GM21723 (cell line): ENCODE results near the gene EPHB6.

ENCODE experiments used
- ATAC-seq: cut with Tn5 transposase; IDR thresholded peaks from one replicate; pipeline ENCODE4 v1.9.1; 2021; ENCODE audit warnings: mild to moderate bottlenecking, moderate library complexity; ENCODE audit not compliant: unreplicated experiment

Gene EPHB6

GRCh38 chr7:142876991-142877910 is 22.4 kb downstream of the EPHB6 start:
- ATAC-seq: no peak

DNA sequence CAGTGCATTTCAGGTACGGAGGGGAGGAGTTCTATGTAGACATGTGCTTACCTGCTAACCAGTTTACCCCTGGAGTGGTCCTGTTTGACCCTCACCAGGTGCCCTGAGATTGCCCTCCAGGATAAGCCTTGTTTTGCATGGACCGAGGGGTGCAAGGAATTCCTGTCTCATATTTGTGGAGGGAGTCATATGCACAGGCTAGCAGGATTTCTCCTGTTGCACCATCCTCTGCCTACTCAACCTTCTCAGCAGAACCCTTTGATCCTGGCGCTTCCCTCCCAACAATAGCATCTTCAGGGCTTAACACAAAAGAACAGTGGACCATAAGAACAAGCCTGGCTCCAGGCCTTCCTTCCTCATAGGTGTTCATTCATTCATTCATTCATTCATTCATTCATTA is 23.4 kb downstream of the EPHB6 start:
- no peak for ATAC-seq

DNA sequence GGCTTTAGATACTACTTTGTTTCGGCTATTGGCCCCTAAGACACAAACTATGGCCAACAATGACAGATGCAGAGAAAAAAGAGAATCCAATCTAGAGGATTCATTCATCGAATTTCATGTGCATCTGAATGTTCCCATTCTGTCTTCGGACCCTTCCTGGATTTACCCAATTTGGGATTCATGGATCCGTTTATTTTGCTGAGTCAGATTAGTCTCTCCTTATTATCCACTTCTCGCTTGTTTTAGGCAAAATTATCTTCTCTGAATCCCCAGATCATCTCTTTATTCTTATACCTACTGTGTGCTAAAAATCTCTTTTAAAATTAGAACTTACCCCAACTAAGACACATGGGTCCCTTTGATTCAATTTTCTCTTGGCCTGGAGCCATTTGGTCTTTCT is 24.2 kb downstream of the EPHB6 start:
- ATAC-seq: no peak

- ATAC-seq: peak; percentile 63
Measured at GRCh38 chr7:142880876-142881505, 26.1 kb downstream of the EPHB6 start.

DNA sequence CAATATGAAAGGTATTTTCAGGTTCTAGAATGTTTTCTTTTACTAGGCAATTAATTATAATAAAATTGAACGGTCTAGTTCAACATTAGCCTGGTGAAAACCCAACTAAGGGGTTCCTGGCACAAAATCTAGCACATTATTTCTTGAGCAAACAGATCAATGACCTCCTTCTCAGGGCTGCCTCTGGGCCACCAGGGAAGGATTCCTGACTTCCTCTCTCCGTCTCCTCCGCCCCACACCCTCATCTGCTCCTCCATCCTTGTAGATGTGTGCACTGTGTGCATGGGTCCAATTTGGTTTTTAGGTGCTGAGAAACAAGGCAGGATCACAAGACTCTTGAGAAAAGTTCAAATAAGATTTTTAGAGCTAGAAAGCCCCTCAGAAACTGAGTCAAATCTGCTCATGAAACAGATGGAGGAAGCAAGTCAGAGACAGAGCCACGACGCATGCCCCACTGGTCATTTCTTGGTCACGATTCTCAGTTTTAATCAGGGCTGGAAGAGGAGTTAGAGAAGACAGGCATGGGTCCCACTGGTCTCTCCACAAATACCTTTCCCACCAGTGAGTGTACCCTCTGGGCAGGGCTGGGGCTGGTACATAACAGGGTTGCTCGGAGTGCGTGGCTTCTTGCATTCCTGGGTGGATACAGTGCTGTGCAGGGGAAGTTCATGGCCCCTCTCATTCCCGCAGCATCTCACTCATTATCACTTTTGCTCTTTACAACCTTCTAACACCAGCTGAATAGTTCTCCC is 26.9 kb downstream of the EPHB6 start:
- no peak for ATAC-seq

GRCh38 chr7:142882338-142882678 is 27.4 kb downstream of the EPHB6 start:
- ATAC-seq: no peak

GRCh38 chr7:142883145-142883544 is 28.3 kb downstream of the EPHB6 start:
- ATAC-seq: no peak

DNA sequence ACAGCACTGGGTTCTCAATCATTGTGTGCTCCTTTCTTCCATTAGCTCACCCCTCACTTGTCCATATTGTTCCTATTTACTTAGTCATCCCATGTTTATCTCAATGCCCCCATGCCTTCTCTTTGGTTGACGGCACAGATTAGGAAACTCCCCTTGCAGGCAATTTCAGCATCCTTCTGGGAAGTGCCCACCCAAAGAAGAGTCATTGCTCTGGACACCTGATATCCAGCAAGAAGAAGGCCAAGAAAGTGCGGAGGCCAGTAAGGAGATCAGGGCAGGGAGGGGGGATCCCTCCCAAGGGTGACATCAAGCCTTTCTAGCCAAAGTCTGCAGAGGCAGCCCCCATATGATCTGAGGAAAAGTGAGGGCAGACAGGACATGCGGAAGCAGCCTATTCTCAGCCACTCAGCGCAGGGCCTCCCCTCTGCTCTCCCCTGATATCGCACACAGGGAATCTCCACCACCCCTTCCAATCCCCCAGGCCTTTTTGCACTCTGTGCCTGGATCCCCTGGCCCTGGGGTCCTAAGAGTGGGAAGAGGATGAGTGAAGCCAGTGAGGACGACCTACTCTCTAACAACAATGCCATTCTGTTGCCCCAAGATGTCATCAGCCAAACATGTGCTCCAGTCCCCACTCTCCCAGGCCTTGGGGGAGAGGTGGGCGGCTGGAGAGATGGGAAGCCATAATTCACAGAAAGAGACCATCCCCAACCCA is 28.9 kb downstream of the EPHB6 start:
- ATAC-seq: no peak

DNA sequence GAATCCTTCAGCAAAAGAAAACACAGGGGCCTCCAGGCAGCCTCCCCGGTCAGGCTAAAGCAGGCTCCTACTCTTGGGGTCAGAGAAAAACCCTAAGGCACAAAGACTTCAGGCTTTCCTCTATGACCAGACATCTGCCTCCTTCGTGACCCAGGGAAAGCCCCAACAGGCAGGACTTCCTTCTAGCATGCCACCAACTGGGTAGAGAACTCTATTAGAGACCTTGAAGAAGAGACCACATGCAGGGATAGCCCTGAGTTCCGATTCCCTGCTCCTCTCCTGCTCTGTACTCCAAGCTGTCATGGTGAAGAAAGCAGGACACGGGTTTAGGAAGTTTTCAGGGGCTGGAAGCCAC is 29.4 kb downstream of the EPHB6 start:
- ATAC-seq: no peak

- ATAC-seq: no peak
Measured at GRCh38 chr7:142885311-142886230, 30.7 kb downstream of the EPHB6 start, which contains the start of gene TRPV6. Gene TRPV6, minus strand, starts transcription at chr7:142885745.

- ATAC-seq: no peak
Measured at GRCh38 chr7:142886866-142887265, 32.0 kb downstream of the EPHB6 start.

DNA sequence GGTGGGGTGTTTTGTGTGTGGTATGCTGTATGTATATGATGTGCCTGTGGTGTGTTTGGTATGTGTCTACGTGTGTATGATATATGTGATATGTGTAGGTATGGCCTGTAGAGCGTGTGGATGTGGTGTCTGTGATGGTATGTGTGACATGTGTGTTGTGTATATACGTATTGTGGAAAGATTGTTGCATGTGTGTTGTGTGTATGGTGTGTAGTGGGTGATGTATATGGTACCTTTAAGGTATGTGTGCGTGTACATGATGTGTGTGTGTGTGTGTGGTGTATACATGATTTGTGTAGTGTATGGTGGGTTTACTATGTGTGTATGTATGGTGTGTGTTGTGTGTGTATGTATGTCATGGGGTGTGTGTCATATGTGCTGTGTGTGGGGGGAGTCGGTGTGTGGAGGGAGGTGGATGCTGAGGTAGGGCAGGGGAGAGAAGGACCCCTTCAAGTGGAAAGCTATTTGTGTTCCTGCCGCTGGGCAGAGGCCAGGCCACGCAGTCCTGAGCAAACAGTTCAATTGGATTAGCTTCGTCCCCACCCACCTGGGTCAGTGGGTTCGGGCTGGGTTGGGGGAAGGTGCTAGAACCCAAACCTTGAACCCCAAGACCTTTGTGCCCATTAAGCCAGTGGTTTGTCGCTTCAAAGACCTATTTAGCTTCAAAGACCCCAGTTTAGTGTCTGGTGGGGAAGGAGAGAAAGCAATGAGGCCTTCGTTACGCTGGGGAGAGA is 32.6 kb downstream of the EPHB6 start:
- ATAC-seq: no peak

DNA sequence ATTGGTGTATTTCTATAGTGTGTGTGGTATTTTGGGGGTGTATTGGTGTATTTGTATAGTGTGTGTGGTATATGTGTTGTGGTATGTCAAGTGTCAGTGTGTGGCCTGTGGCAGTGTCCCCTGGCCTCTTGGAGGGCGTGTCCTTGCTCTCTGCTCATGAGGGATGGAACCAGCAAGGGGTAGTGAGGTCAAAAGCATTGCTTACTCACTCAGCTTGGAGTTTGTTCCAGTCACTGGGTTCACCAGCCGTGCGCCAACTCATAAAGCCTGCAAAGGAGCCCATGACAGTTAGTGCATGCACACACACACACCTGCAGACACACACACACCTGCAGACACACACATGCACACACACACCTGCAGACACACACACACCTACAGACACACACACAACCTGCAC is 34.9 kb downstream of the EPHB6 start:
- no peak for ATAC-seq

GRCh38 chr7:142890874-142891485 is 36.1 kb downstream of the EPHB6 start:
- no peak for ATAC-seq

DNA sequence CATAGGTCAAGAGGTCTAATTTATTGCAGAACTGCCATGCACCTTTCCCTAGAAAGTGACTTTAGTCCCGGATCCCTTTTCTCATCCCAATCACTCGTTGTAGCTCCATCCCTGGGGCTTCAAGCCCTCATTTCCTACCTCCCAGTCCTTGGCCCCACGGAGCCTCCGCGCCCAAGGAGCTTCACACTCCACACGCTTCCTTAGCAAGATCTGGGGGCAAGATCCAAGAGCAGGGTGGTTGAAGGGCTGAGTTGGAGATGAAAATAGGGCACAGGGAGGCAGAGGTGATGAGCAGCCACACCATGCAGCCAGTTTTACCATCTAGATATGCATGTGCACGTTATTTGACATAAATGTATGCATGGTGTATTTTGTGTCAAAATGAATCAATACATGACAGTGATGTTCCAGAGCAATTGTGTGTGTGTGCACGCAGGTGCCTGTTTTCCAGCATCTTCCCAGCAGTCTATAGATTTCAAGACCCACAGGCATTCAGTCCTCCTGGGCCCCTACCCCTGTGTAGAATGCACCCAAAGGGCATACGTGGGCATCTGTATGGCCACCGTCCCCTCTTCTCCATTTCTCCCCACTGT is 36.7 kb downstream of the EPHB6 start:
- ATAC-seq: no peak

DNA sequence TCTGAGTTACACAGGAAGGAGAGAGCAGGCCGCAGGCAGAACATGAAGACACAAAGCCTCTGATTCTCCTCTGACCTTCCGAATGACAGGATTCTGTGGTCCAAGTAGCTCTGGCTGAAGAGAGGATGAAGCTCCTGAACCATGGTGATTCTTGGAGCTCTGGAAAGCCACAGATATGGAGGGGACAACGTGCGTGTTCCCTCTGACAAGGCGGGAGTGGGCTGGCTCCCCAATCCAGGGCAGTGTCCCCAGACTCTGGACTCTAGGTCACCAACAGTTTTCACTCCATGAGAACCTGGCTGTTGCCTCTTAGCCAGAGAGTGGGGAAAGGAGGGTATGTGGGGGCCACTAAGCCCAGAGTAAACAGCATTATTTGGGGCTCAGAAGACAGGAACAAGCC is 38.1 kb downstream of the EPHB6 start:
- ATAC-seq: no peak

DNA sequence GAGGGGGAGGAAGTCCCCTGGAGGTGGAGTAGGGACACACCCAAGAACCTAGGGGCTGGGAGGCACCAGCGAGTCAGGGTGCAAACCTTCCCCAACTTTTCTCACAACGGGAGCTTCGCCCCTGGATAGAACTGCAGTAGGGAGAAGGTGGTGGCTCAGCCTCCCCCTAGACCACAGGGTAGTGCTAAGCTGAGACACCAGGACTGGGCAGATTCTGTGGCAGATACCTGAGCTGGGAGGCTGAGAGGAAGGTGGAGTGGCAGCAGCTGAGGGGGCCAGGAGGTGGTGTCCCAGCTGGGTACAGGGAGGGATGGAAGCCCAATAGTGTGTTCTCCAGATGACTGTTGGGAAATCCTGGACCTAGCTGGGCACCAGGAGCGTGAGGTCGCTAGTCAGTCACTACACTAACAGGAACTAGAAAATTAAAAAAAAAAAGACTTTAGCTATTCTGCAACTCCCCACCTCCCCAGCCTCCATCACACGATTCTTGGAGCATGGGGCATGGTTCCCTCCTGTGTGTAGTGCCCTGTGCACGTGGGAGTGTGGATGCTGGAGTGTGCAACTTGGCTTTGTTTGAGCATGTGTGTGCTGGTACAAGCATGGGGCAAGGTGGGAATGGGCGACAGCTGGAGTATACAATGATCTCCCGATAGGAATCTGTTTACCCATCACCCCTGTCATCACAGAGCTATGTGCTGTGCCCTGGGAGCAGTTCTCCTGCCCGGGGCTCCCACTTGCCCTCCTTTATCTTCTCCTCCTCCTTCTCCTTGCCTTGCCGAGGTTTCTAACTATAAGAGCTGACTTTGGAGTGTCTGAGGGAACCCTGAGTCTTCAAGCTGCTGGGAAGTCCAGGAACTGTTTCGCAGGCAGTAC is 39.5 kb downstream of the EPHB6 start:
- no peak for ATAC-seq
